Endothelial cell of umbilical vein (primary cell): ENCODE measurements around the gene TMEM129. TPM values are rescaled to one million over a fixed set of nuclear protein-coding genes. Genes with fewer than 3 reads are reported as not detected.

Experiments used
- BruUV-seq: library from RNA; stranded (reverse); fragments of 400-500 nt; replicated peaks from 2 replicates; lab custom pipeline; 2021; lab: Mats Ljungman, UMichigan
- CTCF ChIA-PET: fragments of 300-600, 350-600 bp; sonication (Branson Sonifier 250); formaldehyde crosslinking; loops from one replicate; lab custom pipeline; 2021; ENCODE audit warnings: antibody characterized with exemption, inconsistent platforms; lab: Charles Lee
- POLR2A ChIA-PET: fragments of 300-600, 350-600 bp; sonication (Branson Sonifier 250); formaldehyde crosslinking; loops from one replicate; lab custom pipeline; 2021; ENCODE audit warnings: antibody characterized with exemption, inconsistent platforms; lab: Charles Lee
- DNase-seq: peaks from one replicate; pipeline ENCODE4 v3.0.0-alpha.2; 2011; ENCODE audit warnings: low read depth, low spot score
- FAIRE-seq: peaks from 2 replicates; lab custom pipeline; 2011; peaks lifted over from hg19 to GRCh38; lab: Jason Lieb, UNC
- H2AFZ ChIP-seq: 2 replicates; pipeline ENCODE4 v1.6.0; 2012; ENCODE audit warnings: low read depth, low read length, control low read depth, inconsistent platforms
- H3K27ac ChIP-seq: 2 replicates; pipeline ENCODE4 v1.5.1; 2011; ENCODE audit warnings: low read depth, mild to moderate bottlenecking, control low read depth, low read length, moderate library complexity; ENCODE audit not compliant: insufficient read depth
- H3K27me3 ChIP-seq, 2 experiments: 2 replicates each; pipeline versions ENCODE4 v1.6.0 to v1.6.1; 2011; ENCODE audit warnings: low read length in 2 of 2, mixed read lengths in 1 of 2; ENCODE audit not compliant: control insufficient read depth in 2 of 2, insufficient read depth in 2 of 2
- H3K36me3 ChIP-seq, 2 experiments: 2 replicates in 1 of 2; 3 replicates in 1 of 2; pipeline ENCODE4 v1.5.1; 2011; ENCODE audit warnings: low read length in 2 of 2, mild to moderate bottlenecking in 1 of 2, moderate library complexity in 1 of 2; ENCODE audit not compliant: control insufficient read depth in 2 of 2, insufficient read depth in 2 of 2; ENCODE audit errors: extremely low read depth in 1 of 2
- H3K4me1 ChIP-seq: 3 replicates; pipeline ENCODE4 v1.5.1; 2011; ENCODE audit warnings: mild to moderate bottlenecking, low read length; ENCODE audit not compliant: control insufficient read depth, insufficient read depth; ENCODE audit errors: extremely low read depth
- H3K4me2 ChIP-seq: 2 replicates; pipeline ENCODE4 v1.6.1; 2011; ENCODE audit warnings: low read length, control low read depth, mixed read lengths; ENCODE audit not compliant: insufficient read depth
- H3K4me3 ChIP-seq, 3 experiments: fragments of 200-600 bp in 1 of 3; sonication (generic), shearing (Covaris generic) in 1 of 3; replicated peaks in 1 of 3; 2 replicates each; pipeline ENCODE4 v1.5.1; 2011 to 2016; ENCODE audit warnings: control low read depth in 3 of 3, low read length in 3 of 3, mild to moderate bottlenecking in 2 of 3, inconsistent platforms in 1 of 3, low read depth in 1 of 3, moderate library complexity in 1 of 3; ENCODE audit not compliant: insufficient read depth in 1 of 3
- H3K79me2 ChIP-seq: 2 replicates; pipeline ENCODE4 v1.6.0; 2012; ENCODE audit warnings: low read length, inconsistent platforms; ENCODE audit not compliant: control insufficient read depth, insufficient read depth
- H3K9ac ChIP-seq: replicated peaks from 2 replicates; pipeline ENCODE3; 2011; ENCODE audit warnings: low read length, control low read depth; ENCODE audit not compliant: insufficient read depth; ENCODE audit errors: extremely low read depth
- H3K9me1 ChIP-seq: replicated peaks from 3 replicates; pipeline ENCODE4 v1.6.0; 2011; ENCODE audit warnings: mild to moderate bottlenecking, low read length; ENCODE audit not compliant: control insufficient read depth, insufficient read depth; ENCODE audit errors: extremely low read depth
- H3K9me3 ChIP-seq: replicated peaks from 2 replicates; pipeline ENCODE4 v1.5.1; 2012; ENCODE audit warnings: low read length, inconsistent platforms; ENCODE audit not compliant: control insufficient read depth, insufficient read depth
- H4K20me1 ChIP-seq: replicated peaks from 2 replicates; pipeline ENCODE3; 2011; ENCODE audit warnings: mild to moderate bottlenecking, low read length; ENCODE audit not compliant: control insufficient read depth, insufficient read depth; ENCODE audit errors: extremely low read depth
- FOS ChIP-seq: IDR thresholded peaks from 2 replicates; pipeline ENCODE4 v1.6.1; 2011; ENCODE audit warnings: mild to moderate bottlenecking, low read length, moderate library complexity, borderline replicate concordance; ENCODE audit not compliant: insufficient read depth
- GATA2 ChIP-seq: IDR thresholded peaks from 2 replicates; pipeline ENCODE4 v1.7.0; 2011; ENCODE audit warnings: low read depth, mild to moderate bottlenecking, moderate library complexity, mixed read lengths, low read length; ENCODE audit not compliant: insufficient read length, insufficient read depth
- JUN ChIP-seq: IDR thresholded peaks from 2 replicates; pipeline ENCODE4 v1.6.1; 2011; ENCODE audit warnings: borderline replicate concordance, low read depth; ENCODE audit not compliant: insufficient read length, insufficient read depth
- POLR2A ChIP-seq: IDR thresholded peaks from 2 replicates; pipeline ENCODE4 v1.6.1; 2012; ENCODE audit warnings: low read depth, mild to moderate bottlenecking, control low read depth, low read length
- POLR2AphosphoS5 ChIP-seq: IDR thresholded peaks from 2 replicates; pipeline ENCODE4 v1.6.1; 2012; ENCODE audit warnings: low read depth, mild to moderate bottlenecking, control low read depth, low read length, moderate library complexity; ENCODE audit not compliant: insufficient read depth
- dilution Hi-C: fragments of 300-500 bp; cut with MboI; formaldehyde crosslinking; loops from one replicate; pipeline ENCODE4 v1.15.0; 2019; ENCODE audit warnings: low sequenced_read_pairs; ENCODE audit not compliant: extremely low pct_ligation_motif_present
- intact Hi-C: fragments of 100-400 bp; cut with micrococcal nuclease; formaldehyde crosslinking; loops from one replicate; pipeline ENCODE4 v1.10.0; 2022
- polyA plus RNA-seq, 4 experiments: library from polyadenylated mRNA; depleted of rRNA in 3 of 4; stranded (reverse) in 3 of 4; unstranded in 1 of 4; fragments of >200 nt; gene quantifications; 2 replicates each; pipeline versions ENCODE4 v1.2.1 to v1.2.3, GENCODE V29; 2011 to 2012; ENCODE audit warnings: missing spikeins in 1 of 4
- total RNA-seq: library from RNA; stranded (reverse); gene quantifications from 2 replicates; pipeline ENCODE4 v1.2.3, GENCODE V29; 2021
- TF ChIP-seq, protein P1 (sequence below): IDR thresholded peaks from 2 replicates; pipeline ENCODE4 v1.6.1; 2011; ENCODE audit not compliant: insufficient read depth, insufficient read length
- TF ChIP-seq, protein P2 (sequence below), 2 donors: IDR thresholded peaks; 1 replicate in 1 of 2; 2 replicates in 1 of 2; pipeline ENCODE4 v1.5.1; 2011; ENCODE audit warnings: low read length in 2 of 2, mild to moderate bottlenecking in 2 of 2, moderate library complexity in 2 of 2, control low read depth in 1 of 2, inconsistent platforms in 1 of 2, low read depth in 1 of 2; ENCODE audit not compliant: insufficient read depth in 1 of 2; ENCODE audit errors: extremely low read depth in 1 of 2

The TMEM129 gene
- total and polyA plus RNA-seq, 2 donors (not counting 3 experiments of a cell fraction or from before 2014, with no cell fraction given), result 23.2 to 33.2 TPM

DNA sequence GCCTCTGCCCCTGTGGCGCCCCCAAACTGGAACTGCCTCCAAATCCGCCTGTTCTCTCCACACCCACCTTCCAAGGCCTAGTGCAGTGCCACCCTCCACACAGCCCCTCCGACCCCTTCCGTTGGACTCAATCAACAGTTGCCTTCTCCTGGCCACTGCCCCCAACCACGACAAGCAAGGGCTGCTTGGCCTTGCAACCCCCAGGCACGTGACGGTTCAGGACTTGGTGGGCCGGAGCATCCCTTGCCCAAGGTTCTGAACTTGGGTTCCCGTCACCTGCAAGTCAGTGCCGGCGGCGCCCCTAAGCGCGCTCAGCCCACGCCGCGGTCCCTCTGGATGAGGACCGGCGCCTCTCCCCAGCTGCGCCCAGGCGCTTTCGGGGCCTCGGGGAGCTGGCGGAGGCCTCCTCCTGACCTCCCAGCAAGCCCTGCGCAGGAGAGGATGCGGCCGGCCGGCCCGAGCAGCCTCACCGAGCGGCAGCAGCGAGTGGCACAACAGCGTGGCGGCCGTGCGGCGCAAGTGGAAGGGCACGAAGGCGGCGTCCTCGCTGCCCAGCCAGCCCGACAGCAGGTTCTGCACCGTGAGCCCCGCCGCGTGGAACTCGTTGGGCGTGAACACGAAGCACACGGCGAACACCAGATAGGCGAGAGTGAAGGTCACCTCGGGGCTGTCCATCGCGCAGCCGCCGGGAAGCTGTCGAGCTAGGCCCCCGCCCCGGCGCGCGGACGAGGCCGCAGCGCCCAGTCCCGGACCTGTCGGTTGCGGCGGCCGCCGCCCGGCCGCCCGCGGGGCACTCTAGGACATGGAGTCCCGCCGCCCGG, 750 bp downstream of the TMEM129 start:
- peaks cover 20% of the 10 kb centered on the region for H3K4me1 ChIP-seq
- dilution Hi-C loops, result no loop called here
- H3K27ac ChIP-seq, result peak overlapping the region; percentile 37
- FAIRE-seq (peak; percentile 37), DNase-seq (peak; percentile 51)
- H3K36me3 ChIP-seq, result peaks cover 2 to 19% of the 10 kb centered on the region in 2 experiments
- ChIA-PET CTCF (interaction anchor here (4.1 to 12.0 kb wide), 2 partner anchors 9 to 28 kb away, joined by 11 to 347 read pairs; partner anchors contain the start of gene SLBP), POLR2A (interaction anchor here (1.3 kb wide), 1 partner anchor 8 kb away, joined by 8 read pairs; the partner anchor contains the start of gene SLBP)
- H4K20me1 ChIP-seq, result no peaks in the 10 kb centered on the region
- H2AFZ ChIP-seq, result peak overlapping the region; percentile 59
- H3K4me2 ChIP-seq, result peak overlapping the region; percentile 14
- intact Hi-C loops, result no loop called here
- peak overlapping the region; percentile 68 for H3K9ac ChIP-seq
- H3K9me3 ChIP-seq, result no peaks in the 10 kb centered on the region
- H3K9me1 ChIP-seq, result no peaks in the 10 kb centered on the region
- TF ChIP-seq, protein P1, sequence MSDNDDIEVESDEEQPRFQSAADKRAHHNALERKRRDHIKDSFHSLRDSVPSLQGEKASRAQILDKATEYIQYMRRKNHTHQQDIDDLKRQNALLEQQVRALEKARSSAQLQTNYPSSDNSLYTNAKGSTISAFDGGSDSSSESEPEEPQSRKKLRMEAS, result no peak
- TF ChIP-seq POLR2AphosphoS5 (peak; percentile 48), POLR2A (peak; percentile 38), GATA2 (no peak), FOS (no peak), JUN (no peak)
- TF ChIP-seq, protein P2, sequence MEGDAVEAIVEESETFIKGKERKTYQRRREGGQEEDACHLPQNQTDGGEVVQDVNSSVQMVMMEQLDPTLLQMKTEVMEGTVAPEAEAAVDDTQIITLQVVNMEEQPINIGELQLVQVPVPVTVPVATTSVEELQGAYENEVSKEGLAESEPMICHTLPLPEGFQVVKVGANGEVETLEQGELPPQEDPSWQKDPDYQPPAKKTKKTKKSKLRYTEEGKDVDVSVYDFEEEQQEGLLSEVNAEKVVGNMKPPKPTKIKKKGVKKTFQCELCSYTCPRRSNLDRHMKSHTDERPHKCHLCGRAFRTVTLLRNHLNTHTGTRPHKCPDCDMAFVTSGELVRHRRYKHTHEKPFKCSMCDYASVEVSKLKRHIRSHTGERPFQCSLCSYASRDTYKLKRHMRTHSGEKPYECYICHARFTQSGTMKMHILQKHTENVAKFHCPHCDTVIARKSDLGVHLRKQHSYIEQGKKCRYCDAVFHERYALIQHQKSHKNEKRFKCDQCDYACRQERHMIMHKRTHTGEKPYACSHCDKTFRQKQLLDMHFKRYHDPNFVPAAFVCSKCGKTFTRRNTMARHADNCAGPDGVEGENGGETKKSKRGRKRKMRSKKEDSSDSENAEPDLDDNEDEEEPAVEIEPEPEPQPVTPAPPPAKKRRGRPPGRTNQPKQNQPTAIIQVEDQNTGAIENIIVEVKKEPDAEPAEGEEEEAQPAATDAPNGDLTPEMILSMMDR (IDR thresholded peaks at IDR 0.05; ENCODE audit: extremely low read depth in 1 of 2, insufficient read depth in 1 of 2, low read depth in 1 of 2, low read length in 2 of 2), result no peak
- H3K4me3 ChIP-seq, result peak overlapping the region; percentile 27 to 54 (median 32)
- no TSS peak for BruUV-seq
- no peaks in the 10 kb centered on the region for H3K27me3 ChIP-seq
- peaks cover 56% of the 10 kb centered on the region for H3K79me2 ChIP-seq
